ENCODE measurements around the gene NGLY1.
A peak's percentile ranks its signal among the peaks of the same experiment; 100 is the strongest.

Gene NGLY1

GRCh38 chr3:25782938-25783660 lies at the start of gene NGLY1:
Gene NGLY1 (minus strand): TSS chr3:25783443. CDS start chr3:25783390, 53 bp downstream.
- DNase-seq (ENCODE audit: low read depth in 2 of 2) = peak; percentile 53

GRCh38 chr3:25831578-25831977 lies 48.3 kb upstream of the NGLY1 start:
- DNase-seq (ENCODE audit: low read depth in 2 of 2) = no peak

GRCh38 chr3:25830373-25831280 lies 47.4 kb upstream of the NGLY1 start:
- DNase-seq (ENCODE audit: low read depth in 2 of 2) = no peak

- no peak for DNase-seq (ENCODE audit: low read depth in 2 of 2)
These were observed 43.3 kb upstream of the NGLY1 start for GRCh38 chr3:25826510-25826909.

- no peak for DNase-seq (ENCODE audit: low read depth in 2 of 2)
These were observed 40.1 kb upstream of the NGLY1 start for GRCh38 chr3:25823314-25823713.

GRCh38 chr3:25821746-25822573 lies 38.7 kb upstream of the NGLY1 start:
- DNase-seq (ENCODE audit: low read depth in 2 of 2) = no peak

- DNase-seq (ENCODE audit: low read depth in 2 of 2) = no peak
These were observed 37.7 kb upstream of the NGLY1 start for GRCh38 chr3:25820816-25821486.

- DNase-seq (ENCODE audit: low read depth in 2 of 2) = peak; percentile 68 to 70
These were observed 37.1 kb upstream of the NGLY1 start for GRCh38 chr3:25820366-25820765.

- no peak for DNase-seq (ENCODE audit: low read depth in 2 of 2)
These were observed 35.1 kb upstream of the NGLY1 start for GRCh38 chr3:25818335-25818734.

GRCh38 chr3:25817638-25818037 lies 34.4 kb upstream of the NGLY1 start:
- DNase-seq (ENCODE audit: low read depth in 2 of 2) = no peak

GRCh38 chr3:25817107-25817506 lies 33.9 kb upstream of the NGLY1 start:
- no peak for DNase-seq (ENCODE audit: low read depth in 2 of 2)

GRCh38 chr3:25812644-25813043 lies 29.4 kb upstream of the NGLY1 start:
- DNase-seq (ENCODE audit: low read depth in 2 of 2) = no peak

GRCh38 chr3:25804676-25805075 lies 21.4 kb upstream of the NGLY1 start:
- no peak for DNase-seq (ENCODE audit: low read depth in 2 of 2)

- no peak for DNase-seq (ENCODE audit: low read depth in 2 of 2)
These were observed 20.6 kb upstream of the NGLY1 start for GRCh38 chr3:25803833-25804232.

GRCh38 chr3:25801786-25802185 lies 18.5 kb upstream of the NGLY1 start:
- no peak for DNase-seq (ENCODE audit: low read depth in 2 of 2)

GRCh38 chr3:25789596-25790556 lies 6.6 kb upstream of the NGLY1 start, which contains the start of gene OXSM:
Gene OXSM (plus strand): TSS chr3:25790090. CDS start chr3:25791021, 931 bp downstream.
- DNase-seq (ENCODE audit: low read depth in 2 of 2) = peak; percentile 71 to 75

- DNase-seq (ENCODE audit: low read depth in 2 of 2) = no peak
These were observed 6.0 kb upstream of the NGLY1 start for GRCh38 chr3:25789209-25789595.

- no peak for DNase-seq (ENCODE audit: low read depth in 2 of 2)
These were observed 4.4 kb upstream of the NGLY1 start for GRCh38 chr3:25787689-25788088.

GRCh38 chr3:25785826-25786225 lies 2.6 kb upstream of the NGLY1 start:
- no peak for DNase-seq (ENCODE audit: low read depth in 2 of 2)

- DNase-seq (ENCODE audit: low read depth in 2 of 2) = no peak
These were observed 1.7 kb upstream of the NGLY1 start for GRCh38 chr3:25784971-25785370.

Data from fibroblast of skin of left quadriceps (primary cell).